Adipocyte (in vitro differentiated cells): ENCODE measurements around the gene FTO.

Experiments used
- DNase-seq: peaks from one replicate; pipeline ENCODE4 v3.0.0-alpha.2; 2015; ENCODE audit warnings: low read depth
- H3K27me3 ChIP-seq: replicated peaks from 2 replicates; pipeline ENCODE4 v1.7.0; 2013; ENCODE audit warnings: mild to moderate bottlenecking, low read length, moderate library complexity; ENCODE audit not compliant: control insufficient read depth, insufficient read depth
- H3K36me3 ChIP-seq: 2 replicates; pipeline ENCODE4 v1.7.0; 2013; ENCODE audit warnings: low read length, mild to moderate bottlenecking, moderate library complexity; ENCODE audit not compliant: control insufficient read depth, insufficient read depth, severe bottlenecking
- H3K4me1 ChIP-seq: 2 replicates; pipeline ENCODE4 v1.7.0; 2013; ENCODE audit warnings: mild to moderate bottlenecking, low read length, moderate library complexity; ENCODE audit not compliant: control insufficient read depth, insufficient read depth
- H3K4me3 ChIP-seq: 2 replicates; pipeline ENCODE4 v1.7.0; 2013; ENCODE audit warnings: mild to moderate bottlenecking, low read length, moderate library complexity
- H3K9ac ChIP-seq: 2 replicates; pipeline ENCODE4 v1.7.0; 2013; ENCODE audit warnings: mild to moderate bottlenecking, low read length, moderate library complexity
- H3K9me3 ChIP-seq: 2 replicates; pipeline ENCODE4 v1.7.0; 2013; ENCODE audit warnings: mild to moderate bottlenecking, low read length, moderate library complexity; ENCODE audit not compliant: control insufficient read depth

FTO gene

DNA sequence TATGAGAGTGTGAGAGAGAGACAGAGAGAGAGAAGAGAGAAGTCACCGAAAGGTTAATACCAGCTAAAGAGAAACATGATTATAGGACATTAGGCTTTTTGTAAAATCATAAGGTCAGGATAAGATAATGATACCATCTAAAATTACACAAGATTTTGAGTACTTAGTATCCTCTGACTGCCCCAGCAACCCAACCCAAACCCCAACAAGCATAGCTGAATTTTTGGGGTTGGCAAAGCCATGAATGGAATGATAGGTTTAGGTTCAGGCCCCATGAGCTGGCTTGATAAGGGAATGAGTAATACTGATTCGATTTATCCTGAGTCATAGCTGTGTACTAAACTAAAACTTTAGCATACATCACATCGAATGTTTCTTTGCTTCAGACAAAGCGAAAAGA is 323.1 kb downstream of the FTO start:
- peak; percentile 57 for DNase-seq
- Histone ChIP-seq H3K4me1 (peaks cover 22% of the 10 kb centered on the region), H3K27me3 (no peaks in the 10 kb centered on the region), H3K9ac (peak overlapping the region; percentile 58), H3K4me3 (no peak overlapping the region), H3K9me3 (peaks cover 8% of the 10 kb centered on the region), H3K36me3 (no peaks in the 10 kb centered on the region)

DNA sequence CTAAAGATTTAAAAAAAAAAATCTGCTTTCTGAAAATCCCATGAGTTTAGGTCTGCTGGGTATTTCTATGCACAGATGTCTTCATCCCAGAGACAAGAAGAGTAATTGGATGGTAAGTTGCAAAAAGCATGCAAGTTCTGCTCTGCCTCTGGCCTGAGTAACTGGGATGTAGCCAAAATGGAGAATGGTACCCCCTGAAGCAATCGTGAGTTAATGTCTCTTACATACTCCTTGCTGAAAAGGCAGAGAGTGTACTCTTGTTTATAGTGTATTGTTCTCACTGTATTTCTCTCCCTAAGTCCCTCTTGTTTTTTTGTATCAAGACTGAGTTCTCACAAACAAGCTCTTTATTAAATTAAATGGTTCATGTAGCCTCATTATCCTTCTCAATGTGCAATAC is 323.6 kb downstream of the FTO start:
- peaks cover 22% of the 10 kb centered on the region for H3K4me1 ChIP-seq
- peak overlapping the region; percentile 13 for H3K4me3 ChIP-seq
- H3K36me3 ChIP-seq = no peaks in the 10 kb centered on the region
- H3K27me3 ChIP-seq = no peaks in the 10 kb centered on the region
- H3K9me3 ChIP-seq = peaks cover 8% of the 10 kb centered on the region
- peak; percentile 53 for DNase-seq
- H3K9ac ChIP-seq = peak overlapping the region; percentile 58

DNA sequence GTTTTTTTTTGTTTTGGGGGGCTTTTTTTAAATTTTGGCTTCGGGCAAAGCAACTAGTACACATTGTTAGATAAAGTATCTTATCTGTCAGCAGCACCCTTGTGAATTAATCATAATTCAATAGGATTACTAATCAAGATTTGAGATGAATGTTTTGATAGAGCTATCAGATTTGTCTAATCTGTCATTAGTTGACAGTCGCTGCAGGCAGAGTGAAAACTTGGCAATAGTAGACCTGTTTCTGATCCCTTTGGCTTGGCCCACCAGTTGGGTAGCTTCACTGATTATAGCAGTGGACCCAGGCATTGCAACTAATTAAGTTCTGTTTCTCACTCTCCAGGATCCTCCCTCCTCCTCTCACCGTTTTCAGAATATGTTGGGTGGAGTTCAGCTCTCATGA is 324.0 kb downstream of the FTO start:
- Histone ChIP-seq H3K4me1 (peaks cover 22% of the 10 kb centered on the region), H3K9ac (peak overlapping the region; percentile 58), H3K4me3 (peak overlapping the region; percentile 13)

GRCh38 chr16:54030451-54030850 is 326.5 kb downstream of the FTO start:
- no peak for DNase-seq
- Histone ChIP-seq H3K9me3 (peaks cover 8% of the 10 kb centered on the region), H3K4me1 (peaks cover 22% of the 10 kb centered on the region), H3K4me3 (no peak overlapping the region), H3K36me3 (no peaks in the 10 kb centered on the region), H3K9ac (no peak overlapping the region), H3K27me3 (no peaks in the 10 kb centered on the region)

More for the DNA sequence above, 324.0 kb downstream of the FTO start:
- H3K9me3 ChIP-seq = peaks cover 8% of the 10 kb centered on the region
- DNase-seq = no peak
- H3K27me3 ChIP-seq = no peaks in the 10 kb centered on the region
- H3K36me3 ChIP-seq = no peaks in the 10 kb centered on the region

GRCh38 chr16:54031107-54031760 is 327.3 kb downstream of the FTO start:
- H3K4me1 ChIP-seq = peaks cover 22% of the 10 kb centered on the region
- no peaks in the 10 kb centered on the region for H3K36me3 ChIP-seq
- peaks cover 8% of the 10 kb centered on the region for H3K9me3 ChIP-seq
- no peak overlapping the region for H3K9ac ChIP-seq
- no peak overlapping the region for H3K4me3 ChIP-seq
- peak; percentile 3 for DNase-seq
- no peaks in the 10 kb centered on the region for H3K27me3 ChIP-seq

GRCh38 chr16:54033747-54034146 is 329.8 kb downstream of the FTO start:
- H3K9ac ChIP-seq = no peak overlapping the region
- H3K4me3 ChIP-seq = no peak overlapping the region
- no peaks in the 10 kb centered on the region for H3K36me3 ChIP-seq
- H3K4me1 ChIP-seq = no peaks in the 10 kb centered on the region
- peaks cover 8% of the 10 kb centered on the region for H3K9me3 ChIP-seq
- H3K27me3 ChIP-seq = no peaks in the 10 kb centered on the region
- no peak for DNase-seq

DNA sequence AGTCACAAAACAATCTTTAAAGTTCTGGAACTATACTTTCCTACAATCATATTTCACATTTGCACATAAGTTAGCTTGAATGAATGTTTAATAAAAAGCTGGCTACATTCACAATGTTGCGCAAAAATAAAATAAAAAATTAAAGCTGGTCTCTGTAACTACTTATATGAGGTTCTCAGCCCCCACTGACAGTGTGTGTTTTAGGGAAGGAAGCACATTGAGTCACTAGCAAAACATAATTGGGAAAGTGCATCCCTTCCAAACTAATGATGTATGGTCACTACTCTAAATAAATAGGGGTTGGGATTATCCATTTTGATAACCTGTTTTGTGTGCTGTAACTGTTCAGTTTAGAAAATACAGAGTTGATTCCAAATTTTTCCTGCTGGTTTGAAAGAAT is 330.7 kb downstream of the FTO start:
- H3K4me3 ChIP-seq = no peak overlapping the region
- H3K9me3 ChIP-seq = peaks cover 8% of the 10 kb centered on the region
- H3K9ac ChIP-seq = no peak overlapping the region
- peak; percentile 8 for DNase-seq
- no peaks in the 10 kb centered on the region for H3K4me1 ChIP-seq
- no peaks in the 10 kb centered on the region for H3K36me3 ChIP-seq
- no peaks in the 10 kb centered on the region for H3K27me3 ChIP-seq

DNA sequence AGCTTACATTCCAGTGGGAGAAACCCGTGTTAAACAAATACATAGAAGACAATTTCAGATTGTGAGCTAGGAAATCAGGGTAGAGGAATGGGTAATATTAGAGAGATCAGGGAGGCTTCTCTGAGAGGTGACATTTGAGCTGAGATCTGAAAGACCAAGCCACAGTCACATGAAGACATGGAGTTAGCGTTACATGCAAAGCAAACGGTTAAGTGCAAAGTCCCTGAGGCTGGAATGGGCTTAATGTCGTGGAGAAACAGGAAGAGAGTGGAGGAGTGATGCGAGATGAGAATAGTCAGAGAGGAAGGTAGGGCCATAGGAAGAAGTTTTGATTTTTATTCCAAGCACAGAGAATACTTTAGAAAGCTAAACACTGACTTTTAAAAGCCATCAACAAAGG is 336.5 kb downstream of the FTO start:
- H3K4me3 ChIP-seq = no peak overlapping the region
- H3K27me3 ChIP-seq = no peaks in the 10 kb centered on the region
- H3K9me3 ChIP-seq = no peaks in the 10 kb centered on the region
- no peak overlapping the region for H3K9ac ChIP-seq
- no peaks in the 10 kb centered on the region for H3K4me1 ChIP-seq
- no peaks in the 10 kb centered on the region for H3K36me3 ChIP-seq
- no peak for DNase-seq

- H3K27me3 ChIP-seq = no peaks in the 10 kb centered on the region
- no peak overlapping the region for H3K4me3 ChIP-seq
- H3K9ac ChIP-seq = no peak overlapping the region
- H3K9me3 ChIP-seq = no peaks in the 10 kb centered on the region
- H3K36me3 ChIP-seq = no peaks in the 10 kb centered on the region
- no peaks in the 10 kb centered on the region for H3K4me1 ChIP-seq
- DNase-seq = no peak
Measured at GRCh38 chr16:54040975-54041374, 337.0 kb downstream of the FTO start.

DNA sequence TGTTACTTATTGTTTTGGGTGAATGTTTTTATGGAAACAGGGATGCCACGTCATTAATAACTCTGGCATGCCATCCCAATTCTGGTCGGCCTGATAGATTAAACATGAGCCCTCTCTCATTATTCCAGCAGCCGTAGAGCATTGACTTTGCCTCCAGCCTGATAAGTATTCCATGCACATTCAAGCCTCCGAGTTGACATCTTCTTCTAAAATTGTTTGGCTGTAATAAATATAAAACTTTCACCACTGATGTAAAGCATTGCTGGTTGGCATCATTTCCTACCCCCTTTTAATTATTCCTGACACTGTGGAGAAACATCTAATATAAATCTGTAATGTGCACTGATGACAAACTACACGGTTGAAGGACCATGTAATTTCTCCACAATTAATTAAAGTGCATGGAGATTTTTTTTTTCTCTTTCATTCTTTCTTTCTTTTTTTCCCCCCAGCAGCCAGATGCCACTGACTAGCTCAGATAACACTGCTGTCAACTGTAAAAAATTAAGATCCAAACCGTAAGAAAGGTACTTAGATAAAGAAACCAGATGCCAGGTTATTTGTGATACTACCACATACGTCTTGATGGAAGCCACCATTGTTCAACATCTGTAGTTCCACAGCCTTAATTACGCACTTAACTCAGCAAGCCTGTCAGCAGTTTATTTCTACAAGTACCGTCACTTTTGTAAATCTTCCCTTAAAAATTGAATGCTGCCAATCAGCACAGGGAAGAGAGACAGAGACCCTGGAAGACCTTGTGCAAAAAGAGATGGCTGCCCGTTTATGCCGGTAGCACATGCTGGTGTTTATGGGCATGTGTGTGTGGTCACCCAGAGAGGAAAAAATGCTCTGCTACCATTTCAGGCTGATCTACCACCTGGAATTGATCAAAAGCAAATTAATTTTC is 344.9 kb downstream of the FTO start:
- H3K36me3 ChIP-seq = no peaks in the 10 kb centered on the region
- DNase-seq = no peak
- no peak overlapping the region for H3K9ac ChIP-seq
- H3K27me3 ChIP-seq = no peaks in the 10 kb centered on the region
- H3K4me3 ChIP-seq = no peak overlapping the region
- H3K4me1 ChIP-seq = no peaks in the 10 kb centered on the region
- no peaks in the 10 kb centered on the region for H3K9me3 ChIP-seq

GRCh38 chr16:54049591-54050458 is 345.9 kb downstream of the FTO start:
- Histone ChIP-seq H3K4me1 (no peaks in the 10 kb centered on the region), H3K27me3 (no peaks in the 10 kb centered on the region), H3K9ac (no peak overlapping the region), H3K36me3 (no peaks in the 10 kb centered on the region), H3K4me3 (no peak overlapping the region), H3K9me3 (no peaks in the 10 kb centered on the region)
- DNase-seq = no peak
